GM12873 (cell line): Measurements from ENCODE around the gene MPV17.

ENCODE experiments used
- TF ChIP-seq, protein P1 (sequence below): IDR thresholded peaks from 2 replicates; pipeline ENCODE4 v1.5.1; 2012; ENCODE audit warnings: low read depth, mild to moderate bottlenecking, moderate library complexity, low read length, control low read depth; ENCODE audit not compliant: insufficient read depth; ENCODE audit errors: missing control alignments

Gene MPV17

DNA sequence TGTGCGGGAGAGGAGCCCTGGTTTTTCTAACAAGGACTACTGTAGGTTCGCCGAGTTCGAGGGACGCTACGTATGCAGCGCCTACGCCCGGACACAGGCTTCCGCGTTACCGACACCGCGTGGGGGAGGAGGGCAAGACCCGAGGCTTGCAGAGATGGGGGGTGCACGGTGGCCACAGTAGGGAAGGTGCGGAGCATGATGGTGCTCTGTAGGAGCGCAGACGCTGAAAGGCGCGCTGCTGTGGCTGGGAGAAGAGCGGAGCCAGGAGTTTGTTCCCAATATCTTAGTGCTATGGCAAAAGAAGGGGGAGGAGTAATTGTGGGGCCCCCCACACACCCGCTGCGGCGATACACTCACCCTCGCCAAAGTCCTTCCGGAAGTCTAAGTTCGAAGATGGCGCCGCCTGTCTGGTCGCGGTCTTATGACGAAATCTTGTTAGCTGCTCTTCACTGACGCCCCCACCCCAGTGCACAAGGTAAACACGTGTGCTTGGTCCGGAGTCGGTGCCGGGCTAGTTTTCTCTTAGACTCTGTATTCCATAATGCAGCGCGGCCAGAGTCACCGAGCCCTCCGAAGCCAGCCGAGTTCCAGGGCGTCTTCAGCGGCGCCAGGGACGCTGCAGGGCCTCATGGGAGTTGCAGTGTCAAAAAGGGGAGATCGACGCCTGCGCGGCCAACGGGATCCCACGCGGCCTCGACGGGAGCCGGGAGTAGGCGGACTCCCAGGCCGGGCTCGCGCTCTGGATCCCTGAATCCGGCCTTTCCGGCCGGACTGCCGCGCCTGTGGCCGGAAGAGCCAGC is 33.7 kb upstream of the MPV17 start, which contains the start of gene GTF3C2:
Gene GTF3C2, minus strand, starts transcription at position 383 of the 800 bp plus-strand sequence. CDS start 13,210 bp downstream, outside the sequence.
- TF ChIP-seq, protein P1, sequence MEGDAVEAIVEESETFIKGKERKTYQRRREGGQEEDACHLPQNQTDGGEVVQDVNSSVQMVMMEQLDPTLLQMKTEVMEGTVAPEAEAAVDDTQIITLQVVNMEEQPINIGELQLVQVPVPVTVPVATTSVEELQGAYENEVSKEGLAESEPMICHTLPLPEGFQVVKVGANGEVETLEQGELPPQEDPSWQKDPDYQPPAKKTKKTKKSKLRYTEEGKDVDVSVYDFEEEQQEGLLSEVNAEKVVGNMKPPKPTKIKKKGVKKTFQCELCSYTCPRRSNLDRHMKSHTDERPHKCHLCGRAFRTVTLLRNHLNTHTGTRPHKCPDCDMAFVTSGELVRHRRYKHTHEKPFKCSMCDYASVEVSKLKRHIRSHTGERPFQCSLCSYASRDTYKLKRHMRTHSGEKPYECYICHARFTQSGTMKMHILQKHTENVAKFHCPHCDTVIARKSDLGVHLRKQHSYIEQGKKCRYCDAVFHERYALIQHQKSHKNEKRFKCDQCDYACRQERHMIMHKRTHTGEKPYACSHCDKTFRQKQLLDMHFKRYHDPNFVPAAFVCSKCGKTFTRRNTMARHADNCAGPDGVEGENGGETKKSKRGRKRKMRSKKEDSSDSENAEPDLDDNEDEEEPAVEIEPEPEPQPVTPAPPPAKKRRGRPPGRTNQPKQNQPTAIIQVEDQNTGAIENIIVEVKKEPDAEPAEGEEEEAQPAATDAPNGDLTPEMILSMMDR, result no peak

DNA sequence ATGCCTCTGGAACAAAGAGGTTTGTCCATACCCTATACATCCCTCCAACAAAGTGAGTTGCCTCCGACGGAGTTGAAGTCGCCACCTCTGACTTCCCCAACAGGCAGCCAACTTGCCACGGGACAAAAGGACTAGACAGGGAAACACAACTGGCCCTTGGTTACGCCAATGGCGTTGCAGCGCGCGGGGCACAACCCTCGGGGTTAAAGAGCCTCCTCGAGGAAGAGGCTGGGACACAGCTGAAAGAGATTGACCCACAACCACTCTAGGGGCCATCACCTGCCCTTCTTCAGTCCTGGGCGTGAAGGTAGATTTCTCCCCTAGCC is 33.1 kb upstream of the MPV17 start:
- TF ChIP-seq, protein P1, result no peak

DNA sequence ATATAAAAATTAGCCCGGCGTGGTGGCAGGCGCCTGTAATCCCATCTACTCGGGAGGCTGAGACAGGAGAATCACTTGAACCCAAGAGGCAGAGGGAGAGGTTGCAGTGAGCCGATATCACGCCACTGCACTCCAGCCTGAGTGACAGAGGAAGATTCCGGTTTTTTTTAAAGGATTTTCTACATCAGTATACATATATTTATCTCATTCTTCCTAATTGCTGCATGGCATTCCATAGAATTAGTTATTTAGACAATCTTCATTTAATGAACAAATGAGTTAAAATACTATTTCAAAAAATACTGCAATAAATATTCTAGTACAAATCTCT is 31.7 kb upstream of the MPV17 start:
- TF ChIP-seq, protein P1, result no peak

DNA sequence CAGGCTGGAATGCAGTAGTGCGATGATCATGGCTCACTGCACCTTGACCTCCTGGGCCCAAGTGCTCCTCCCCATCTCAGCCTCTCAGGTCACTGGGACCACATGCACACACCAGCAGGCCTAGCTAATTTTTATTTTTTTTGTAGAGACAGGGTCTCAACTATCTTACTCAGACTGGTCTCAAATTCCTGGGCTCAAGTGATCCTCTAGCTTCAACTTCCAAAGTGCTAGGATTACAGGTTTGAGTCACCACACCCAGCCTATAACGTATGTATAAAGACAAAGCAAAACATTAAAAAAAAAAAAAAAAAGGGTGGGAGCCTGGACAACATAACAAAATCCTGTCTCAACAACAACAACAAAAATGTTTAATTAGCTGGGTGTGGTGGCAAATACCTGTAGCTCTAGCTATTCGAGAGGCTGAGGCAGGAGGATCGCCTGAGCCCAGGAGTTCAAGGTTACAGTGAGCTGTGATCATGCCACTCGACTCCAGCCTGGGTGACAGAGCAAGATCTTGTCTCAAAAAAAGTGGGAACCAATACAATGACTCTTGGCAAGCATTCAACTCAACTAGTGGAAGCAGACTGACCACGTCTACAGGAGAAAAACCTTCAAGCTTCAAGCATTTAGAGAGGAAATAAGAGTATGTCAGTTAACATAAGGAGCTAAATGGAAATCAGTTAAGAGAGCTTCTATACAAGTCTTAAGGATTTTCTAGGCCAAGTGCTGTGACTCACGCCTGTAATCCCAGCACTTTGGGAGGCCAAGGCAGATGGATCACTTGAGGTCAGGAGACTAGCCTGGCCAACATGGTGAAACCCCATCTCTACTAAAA is 31.1 kb upstream of the MPV17 start:
- TF ChIP-seq, protein P1, result no peak

DNA sequence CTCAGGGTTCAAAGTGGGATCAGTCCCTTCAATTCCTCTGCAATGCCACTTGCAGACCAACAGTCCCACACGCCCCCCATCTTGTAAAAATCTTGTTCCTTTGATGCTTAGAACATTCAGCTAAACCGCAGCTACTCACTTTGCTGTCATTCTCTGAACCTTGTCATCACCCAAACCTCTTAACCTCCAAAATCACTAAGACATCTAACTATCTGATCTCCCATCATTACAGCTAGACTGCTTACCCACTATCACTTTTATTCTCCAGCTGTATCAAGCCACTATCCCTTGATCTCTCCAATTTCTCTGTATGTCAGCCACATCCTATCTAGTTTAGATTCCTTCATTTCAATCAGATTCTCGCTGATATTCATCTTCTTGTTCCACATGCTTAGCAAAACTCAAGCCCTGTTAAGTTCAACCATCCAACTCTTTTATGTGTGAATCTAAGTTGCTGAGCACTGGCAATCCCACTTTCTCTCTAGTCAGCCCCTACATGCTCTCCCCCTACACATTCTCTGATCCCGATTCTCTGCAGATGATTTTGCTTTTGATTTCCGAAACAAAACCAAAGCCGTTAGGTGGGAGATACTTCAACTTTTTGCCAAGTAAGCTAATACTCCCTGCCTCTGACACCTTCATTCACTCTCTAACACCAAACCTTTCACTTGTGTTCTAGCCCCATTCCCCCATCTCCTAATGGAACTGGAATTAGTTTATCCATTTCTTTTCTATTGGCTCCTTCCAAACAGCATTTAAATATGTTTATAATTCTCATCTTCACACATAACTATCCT is 29.1 kb upstream of the MPV17 start:
- TF ChIP-seq, protein P1, result no peak

DNA sequence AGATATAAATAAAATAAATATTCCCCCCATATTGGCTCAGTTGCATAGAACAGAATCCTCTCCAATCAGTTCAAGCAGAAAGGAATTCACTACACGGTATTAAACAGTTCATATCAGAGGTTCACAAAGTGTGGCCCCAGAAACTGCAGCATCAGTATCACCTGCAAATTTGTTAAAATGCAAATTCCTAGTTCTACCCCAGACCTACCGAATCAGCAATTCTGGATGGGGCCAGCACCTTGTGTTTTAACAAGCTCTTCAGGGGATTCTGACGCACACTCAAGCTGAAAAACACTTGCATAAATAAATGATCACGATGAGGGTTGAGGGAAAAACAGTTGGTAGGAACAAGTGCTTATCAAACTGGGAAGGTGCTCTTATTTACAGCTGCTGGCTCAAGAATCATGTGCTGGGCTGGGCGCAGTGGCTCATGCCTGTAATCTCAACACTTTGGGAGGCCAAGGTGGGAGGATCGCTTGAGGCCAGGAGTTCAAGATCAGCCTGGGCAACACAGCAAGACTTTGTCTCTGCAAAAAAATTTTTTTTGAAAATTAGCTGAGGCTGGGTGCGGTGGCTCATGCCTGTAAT is 27.3 kb upstream of the MPV17 start:
- TF ChIP-seq, protein P1, result no peak
